Gastroesophageal sphincter (tissue), 4 donors: ENCODE results near the gene MICAL3. TPM values are rescaled to one million over a fixed set of nuclear protein-coding genes. Genes with fewer than 3 reads are reported as not detected.

Experiments used
- ATAC-seq: fragments of 150-250 bp; one replicate; pipeline ENCODE4 v1.9.1; 2016; ENCODE audit warnings: mild to moderate bottlenecking, moderate library complexity
- H3K27ac ChIP-seq, 4 donors: fragments of 200-600 bp; sonication (generic) in 3 of 4; 1 replicate in 3 of 4; 2 replicates in 1 of 4; pipeline ENCODE4 v1.5.1; 2016 to 2019
- H3K27me3 ChIP-seq: fragments of 200-600 bp; sonication (generic); one replicate; pipeline ENCODE4 v1.5.1; 2019
- H3K36me3 ChIP-seq, 2 donors: fragments of 200-600 bp; sonication (generic); one replicate each; pipeline ENCODE4 v1.5.1; 2019; ENCODE audit warnings: control low read depth in 1 of 2
- H3K4me1 ChIP-seq, 3 donors: fragments of 200-600 bp; sonication (generic); 1 replicate in 2 of 3; 2 replicates in 1 of 3; pipeline ENCODE4 v1.5.1; 2016 to 2019; ENCODE audit warnings: control low read depth in 2 of 3
- H3K4me3 ChIP-seq, 2 donors: fragments of 200-600 bp; sonication (generic); one replicate each; pipeline ENCODE4 v1.5.1; 2019; ENCODE audit warnings: mild to moderate bottlenecking in 1 of 2, moderate library complexity in 1 of 2
- H3K9me3 ChIP-seq, 3 donors: fragments of 200-600 bp; sonication (generic); one replicate each; pipeline ENCODE4 v1.5.1; 2017 to 2019; ENCODE audit warnings: control low read depth in 2 of 3
- EP300 ChIP-seq: sonication (generic); formaldehyde crosslinking; IDR thresholded peaks from one replicate; pipeline ENCODE4 v1.6.1; 2017; ENCODE audit warnings: antibody characterized with exemption, mild to moderate bottlenecking
- POLR2A ChIP-seq, 2 donors: fragments of 450-650 bp; IDR thresholded peaks; one replicate each; pipeline ENCODE4 v1.6.1; 2017; ENCODE audit warnings: antibody characterized with exemption in 2 of 2, mild to moderate bottlenecking in 2 of 2, moderate library complexity in 1 of 2
- POLR2AphosphoS5 ChIP-seq: sonication (generic); formaldehyde crosslinking; IDR thresholded peaks from one replicate; pipeline ENCODE4 v1.6.1; 2017; ENCODE audit warnings: antibody characterized with exemption
- WGBS, 2 donors: methylation state at CpG; one replicate each; pipeline ENCODE4 v1.1.5; 2018; ENCODE audit warnings: low coverage in 1 of 2; 5-methylcytosine and 5-hydroxymethylcytosine counted together
- total RNA-seq, 4 donors: library from RNA; depleted of rRNA; stranded (reverse); fragments of >200 nt; gene quantifications; one replicate each; pipeline ENCODE4 v1.1.0, GENCODE V29; 2016
- TF ChIP-seq, protein P1 (sequence below), 4 experiments: fragments of 200-600 bp in 2 of 4; fragments of 450-650 bp in 2 of 4; sonication (generic) in 1 of 4; IDR thresholded peaks; one replicate each; pipeline ENCODE4 v1.5.1; 2017 to 2019; ENCODE audit warnings: antibody characterized with exemption in 4 of 4, mild to moderate bottlenecking in 2 of 4, moderate library complexity in 2 of 4

MICAL3 gene
- total RNA-seq, 4 donors from 2014 or later, result 37.3 to 120 (median 51.5) TPM

DNA sequence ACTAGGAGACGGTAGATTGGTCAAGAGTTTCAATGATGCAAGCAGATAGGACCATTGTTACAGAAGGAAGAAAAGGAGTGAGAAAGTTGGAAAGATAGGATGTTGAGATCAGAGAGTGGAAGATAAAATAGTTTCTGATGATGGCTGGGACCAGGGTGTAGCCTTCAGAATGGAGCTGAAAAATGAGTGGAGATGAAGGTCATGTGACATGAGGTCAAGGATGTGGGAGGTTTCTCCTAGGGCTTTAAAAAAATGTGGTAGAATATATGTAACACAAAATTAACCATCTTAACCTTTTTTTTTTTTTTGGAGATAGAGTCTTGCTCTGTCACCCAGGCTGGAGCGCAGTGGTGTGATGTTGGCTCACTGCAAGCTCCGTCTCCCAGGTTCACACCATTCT is 35.1 kb upstream of the MICAL3 start:
- H3K4me1 ChIP-seq, result peaks cover 0 to 56% (median 30%) of the 10 kb centered on the region in 3 donors
- no peaks in the 10 kb centered on the region for H3K27me3 ChIP-seq
- H3K27ac ChIP-seq, result peak overlapping the region in 3 of 4 donors; percentile 75 to 90 (median 77)
- no peaks in the 10 kb centered on the region for H3K9me3 ChIP-seq
- WGBS, 2 donors, result 79 to 96% methylated on average over 2 to 3 of the region's 3 CpGs
- H3K4me3 ChIP-seq, result no peak overlapping the region
- H3K36me3 ChIP-seq, result no peaks in the 10 kb centered on the region
- no peak for ATAC-seq
- TF ChIP-seq, protein P1, sequence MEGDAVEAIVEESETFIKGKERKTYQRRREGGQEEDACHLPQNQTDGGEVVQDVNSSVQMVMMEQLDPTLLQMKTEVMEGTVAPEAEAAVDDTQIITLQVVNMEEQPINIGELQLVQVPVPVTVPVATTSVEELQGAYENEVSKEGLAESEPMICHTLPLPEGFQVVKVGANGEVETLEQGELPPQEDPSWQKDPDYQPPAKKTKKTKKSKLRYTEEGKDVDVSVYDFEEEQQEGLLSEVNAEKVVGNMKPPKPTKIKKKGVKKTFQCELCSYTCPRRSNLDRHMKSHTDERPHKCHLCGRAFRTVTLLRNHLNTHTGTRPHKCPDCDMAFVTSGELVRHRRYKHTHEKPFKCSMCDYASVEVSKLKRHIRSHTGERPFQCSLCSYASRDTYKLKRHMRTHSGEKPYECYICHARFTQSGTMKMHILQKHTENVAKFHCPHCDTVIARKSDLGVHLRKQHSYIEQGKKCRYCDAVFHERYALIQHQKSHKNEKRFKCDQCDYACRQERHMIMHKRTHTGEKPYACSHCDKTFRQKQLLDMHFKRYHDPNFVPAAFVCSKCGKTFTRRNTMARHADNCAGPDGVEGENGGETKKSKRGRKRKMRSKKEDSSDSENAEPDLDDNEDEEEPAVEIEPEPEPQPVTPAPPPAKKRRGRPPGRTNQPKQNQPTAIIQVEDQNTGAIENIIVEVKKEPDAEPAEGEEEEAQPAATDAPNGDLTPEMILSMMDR (IDR thresholded peaks at IDR 0.05), result no peak
- TF ChIP-seq POLR2AphosphoS5 (no peak), POLR2A (IDR thresholded peaks at IDR 0.05) (no peak), EP300 (no peak)

DNA sequence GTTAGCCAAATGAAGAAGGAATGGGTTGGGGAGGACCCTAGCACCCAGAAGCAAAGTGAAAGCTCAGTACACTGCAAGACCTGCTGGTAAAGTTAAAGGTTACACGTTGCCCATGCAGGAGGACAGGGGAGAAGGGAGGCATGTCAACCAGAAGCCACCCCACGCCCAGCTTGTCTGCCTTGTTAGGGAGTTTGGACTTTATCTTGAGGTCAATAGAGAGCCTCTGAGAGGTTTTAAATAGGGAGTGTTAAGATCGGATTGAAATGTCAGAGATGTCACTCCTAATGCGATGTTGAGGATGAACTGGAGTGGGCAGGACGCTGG is 34.7 kb upstream of the MICAL3 start:
- TF ChIP-seq POLR2AphosphoS5, result no peak
- TF ChIP-seq, protein P1 (IDR thresholded peaks at IDR 0.05), result no peak
- TF ChIP-seq POLR2A (IDR thresholded peaks at IDR 0.05), result no peak
- no peak for TF ChIP-seq EP300
- no peaks in the 10 kb centered on the region for H3K36me3 ChIP-seq
- H3K4me3 ChIP-seq, result no peak overlapping the region
- no peak for ATAC-seq
- H3K27ac ChIP-seq, result peak overlapping the region in 3 of 4 donors; percentile 75 to 90 (median 77)
- peaks cover 0 to 56% (median 30%) of the 10 kb centered on the region in 3 donors for H3K4me1 ChIP-seq
- no peaks in the 10 kb centered on the region for H3K9me3 ChIP-seq
- H3K27me3 ChIP-seq, result no peaks in the 10 kb centered on the region
- WGBS, 2 donors, result 75 to 84% methylated on average over 3 to 4 of the region's 5 CpGs

- no peak for ATAC-seq
These were observed 34.2 kb upstream of the MICAL3 start for GRCh38 chr22:18058371-18059093.

DNA sequence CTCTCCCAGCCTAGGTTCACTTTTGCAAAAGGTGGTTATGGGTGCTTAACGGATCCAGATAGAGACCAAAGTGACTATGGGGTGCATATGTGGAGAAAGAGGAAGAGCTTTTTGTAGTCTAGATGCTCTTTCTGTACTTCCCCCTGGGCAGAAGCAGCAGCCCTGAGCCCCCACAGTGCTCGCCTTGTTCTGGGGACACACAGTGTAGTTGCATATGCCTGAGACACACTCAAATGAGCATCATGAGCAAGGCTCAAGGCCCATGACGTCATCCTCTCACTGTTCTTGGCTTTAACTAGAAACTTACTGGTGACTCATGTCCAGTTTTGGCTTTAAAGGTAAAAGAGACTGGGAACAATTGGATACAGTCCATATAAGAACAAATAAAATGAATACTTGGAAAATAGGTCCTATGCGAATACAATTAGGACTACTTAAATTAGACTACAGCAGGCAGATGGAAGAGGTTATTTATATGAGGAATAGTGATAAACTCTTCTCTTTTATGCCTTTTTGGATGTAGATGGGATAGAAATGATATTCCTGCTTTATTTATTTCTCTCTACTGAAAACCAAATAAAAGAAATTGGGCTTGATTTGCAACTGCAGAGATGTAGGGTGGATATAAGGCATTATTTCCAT is 33.3 kb upstream of the MICAL3 start:
- TF ChIP-seq EP300 (no peak), POLR2A (IDR thresholded peaks at IDR 0.05) (no peak), POLR2AphosphoS5 (peak; percentile 86)
- TF ChIP-seq, protein P1 (IDR thresholded peaks at IDR 0.05), result no peak
- WGBS, 2 donors, result 0 to 38% methylated on average over 2 to 4 of the region's 4 CpGs
- Histone ChIP-seq H3K36me3 (no peaks in the 10 kb centered on the region), H3K27me3 (no peaks in the 10 kb centered on the region), H3K4me1 (peaks cover 0 to 56% (median 30%) of the 10 kb centered on the region in 3 donors), H3K4me3 (no peak overlapping the region), H3K27ac (peak overlapping the region; percentile 75 to 90 (median 83)), H3K9me3 (no peaks in the 10 kb centered on the region)
- ATAC-seq, result peak; percentile 96

More at GRCh38 chr22:18058371-18059093, 34.2 kb upstream of the MICAL3 start:
- WGBS, 2 donors, result 88 to 90% methylated on average over 5 of the region's 7 CpGs
- Histone ChIP-seq H3K4me3 (no peak overlapping the region), H3K9me3 (no peaks in the 10 kb centered on the region), H3K36me3 (no peaks in the 10 kb centered on the region), H3K4me1 (peaks cover 0 to 56% (median 30%) of the 10 kb centered on the region in 3 donors), H3K27me3 (no peaks in the 10 kb centered on the region), H3K27ac (peak overlapping the region; percentile 64 to 90 (median 76))
- TF ChIP-seq, protein P1 (IDR thresholded peaks at IDR 0.05), result no peak
- TF ChIP-seq POLR2AphosphoS5, result no peak
- TF ChIP-seq EP300, result no peak
- TF ChIP-seq POLR2A (IDR thresholded peaks at IDR 0.05), result no peak
